Mucosa of stomach (tissue), 1 donor: Measurements from ENCODE around the gene ZNF236.
"Not testable (repeated sequence)": the region's sequence is repeated elsewhere in the genome, so short reads cannot be mapped to it uniquely, and the experiment has no call there.

ENCODE experiments used
- H3K27me3 ChIP-seq: one replicate; pipeline ENCODE4 v1.7.0; 2013; ENCODE audit warnings: mild to moderate bottlenecking, low read length; ENCODE audit not compliant: control insufficient read depth, insufficient read depth
- H3K36me3 ChIP-seq: one replicate; pipeline ENCODE4 v1.7.0; 2013; ENCODE audit warnings: low read length; ENCODE audit not compliant: control insufficient read depth, insufficient read depth
- H3K4me1 ChIP-seq: one replicate; pipeline ENCODE4 v1.7.0; 2013; ENCODE audit warnings: mild to moderate bottlenecking, low read length; ENCODE audit not compliant: control insufficient read depth, insufficient read depth
- H3K4me3 ChIP-seq: one replicate; pipeline ENCODE4 v1.7.0; 2013; ENCODE audit warnings: low read length
- H3K9ac ChIP-seq: one replicate; pipeline ENCODE4 v1.7.0; 2013; ENCODE audit warnings: mild to moderate bottlenecking, low read length, moderate library complexity
- H3K9me3 ChIP-seq: one replicate; pipeline ENCODE4 v1.7.0; 2013; ENCODE audit warnings: mild to moderate bottlenecking, low read length, moderate library complexity; ENCODE audit not compliant: control insufficient read depth
- donor health status: Pancreatic carcinoma.

Gene ZNF236

DNA sequence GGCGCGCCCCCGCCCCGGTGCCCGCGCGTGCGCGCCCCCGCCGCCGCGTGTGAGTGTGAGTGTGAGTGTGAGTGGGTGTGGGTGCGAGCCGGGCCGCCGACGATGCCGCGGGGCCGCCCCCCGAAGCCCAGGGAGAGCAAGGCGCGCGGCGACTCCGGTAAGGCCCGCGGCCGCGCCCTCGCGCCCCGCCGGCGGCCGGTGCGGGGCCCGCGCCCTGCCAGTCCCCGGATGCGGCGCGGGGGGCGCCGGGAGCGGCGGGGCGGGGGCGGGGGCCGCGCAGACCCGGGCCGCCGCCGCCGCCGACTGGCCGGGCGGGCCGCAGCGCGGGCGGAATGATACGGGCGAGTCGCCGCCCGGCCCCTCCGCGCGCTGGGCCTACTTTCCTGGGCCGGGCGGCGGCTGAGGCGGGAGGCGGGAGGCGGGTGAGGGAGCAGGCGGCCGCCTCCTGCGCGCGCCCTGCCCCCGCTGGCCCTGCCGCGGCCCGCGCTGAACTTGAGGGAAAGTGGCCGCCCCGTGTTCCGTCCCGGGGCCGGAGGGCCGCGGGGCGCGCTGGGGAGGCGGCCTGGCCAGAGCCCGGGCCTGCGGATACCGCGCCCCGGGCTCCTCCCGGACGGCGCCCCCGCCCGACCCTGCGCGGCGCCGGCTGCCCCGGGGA lies at the start of gene ZNF236:
TSS of gene ZNF236 (plus strand) at position 52 of the 655 bp plus-strand sequence. CDS start at position 103, 51 bp downstream.
- no peaks in the 10 kb centered on the region for H3K9me3 ChIP-seq

DNA sequence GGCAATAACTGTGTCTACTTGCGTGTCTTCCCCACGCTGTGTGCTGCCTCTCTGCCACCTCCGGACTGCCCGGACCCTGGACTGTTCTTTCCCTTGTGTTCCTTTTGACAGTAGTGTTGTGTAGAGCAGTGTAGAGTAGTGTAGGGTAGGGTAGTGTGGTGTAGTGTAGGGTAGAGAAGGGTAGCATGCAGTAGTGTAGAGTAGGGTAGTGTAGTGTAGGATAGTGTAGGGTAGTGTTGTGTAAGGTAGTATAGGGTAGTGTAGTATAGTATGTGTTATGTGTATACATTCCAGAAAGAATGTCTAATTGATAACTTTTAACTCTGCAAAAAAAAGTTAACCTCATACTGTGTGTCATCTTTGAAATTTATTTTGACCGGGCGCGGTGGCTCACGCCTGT lies 49.7 kb upstream of the ZNF236 start:
- no peaks in the 10 kb centered on the region for H3K27me3 ChIP-seq
- H3K36me3 ChIP-seq: no peaks in the 10 kb centered on the region
- no peaks in the 10 kb centered on the region for H3K4me1 ChIP-seq
- no peaks in the 10 kb centered on the region for H3K9me3 ChIP-seq
- H3K9ac ChIP-seq: no peak overlapping the region
- no peak overlapping the region for H3K4me3 ChIP-seq

More for the DNA sequence above, at the start of gene ZNF236:
- Histone ChIP-seq H3K36me3 (no peaks in the 10 kb centered on the region), H3K9ac (peak within 1 kb of the TSS; percentile 95), H3K27me3 (no peaks in the 10 kb centered on the region), H3K4me3 (peak within 1 kb of the TSS; percentile 85), H3K4me1 (peaks cover 25% of the 10 kb centered on the region)

DNA sequence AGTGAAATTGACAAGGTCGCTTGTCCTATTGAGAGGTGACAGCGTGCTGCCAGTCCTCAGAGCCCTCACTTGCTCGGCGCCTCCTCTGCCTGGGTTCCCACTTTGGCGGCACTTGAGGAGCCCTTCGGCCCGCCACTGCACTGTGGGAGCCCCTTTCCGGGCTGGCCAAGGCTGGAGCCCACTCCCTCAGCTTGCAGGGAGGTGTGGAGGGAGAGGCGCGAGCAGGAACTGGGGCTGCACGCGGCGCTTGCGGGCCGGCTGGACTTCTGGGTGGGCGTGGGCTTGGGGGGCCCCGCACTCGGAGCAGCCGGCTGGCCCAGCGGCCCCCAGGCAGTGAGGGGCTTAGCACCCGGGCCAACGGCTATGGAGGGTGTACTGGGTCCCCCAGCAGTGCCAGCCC lies 45.3 kb upstream of the ZNF236 start:
- not testable (repeated sequence) for H3K4me1 ChIP-seq, H3K36me3 ChIP-seq, H3K9ac ChIP-seq, H3K9me3 ChIP-seq, H3K27me3 ChIP-seq, H3K4me3 ChIP-seq

DNA sequence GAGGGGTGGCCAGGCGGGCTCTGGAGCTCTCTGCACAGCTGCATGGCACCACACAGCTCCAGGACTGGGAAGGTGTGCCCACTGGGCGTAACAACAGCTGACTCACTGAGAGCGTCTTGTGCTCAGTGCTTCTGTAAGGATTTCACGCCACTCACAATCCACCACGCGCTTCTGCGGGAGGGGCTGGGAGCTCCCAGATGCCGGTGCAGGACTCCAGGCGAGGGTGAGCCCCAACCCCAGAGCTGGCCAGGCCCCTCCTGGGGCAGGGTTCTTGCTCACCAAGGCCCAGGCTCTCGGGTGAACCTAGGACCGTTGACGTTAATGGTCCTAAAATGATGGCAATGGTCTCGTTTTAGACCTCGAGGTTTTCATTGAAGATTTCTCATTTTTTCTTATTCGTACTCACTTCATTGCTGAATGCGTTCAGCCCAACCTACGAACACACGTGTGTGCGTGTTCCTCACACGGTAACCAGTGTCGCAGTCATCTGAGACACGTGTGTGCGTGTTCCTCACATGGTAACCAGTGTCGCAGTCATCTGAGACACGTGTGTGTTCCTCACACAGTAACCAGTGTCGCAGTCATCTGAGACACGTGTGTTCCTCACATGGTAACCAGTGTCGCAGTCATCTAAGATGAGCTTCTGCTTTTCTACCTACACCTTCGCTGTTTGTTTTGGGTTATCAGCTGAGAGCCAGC lies 38.4 kb upstream of the ZNF236 start:
- no peaks in the 10 kb centered on the region for H3K9me3 ChIP-seq
- H3K4me1 ChIP-seq: no peaks in the 10 kb centered on the region
- H3K27me3 ChIP-seq: peaks cover 2% of the 10 kb centered on the region
- no peak overlapping the region for H3K9ac ChIP-seq
- no peaks in the 10 kb centered on the region for H3K36me3 ChIP-seq
- H3K4me3 ChIP-seq: no peak overlapping the region

DNA sequence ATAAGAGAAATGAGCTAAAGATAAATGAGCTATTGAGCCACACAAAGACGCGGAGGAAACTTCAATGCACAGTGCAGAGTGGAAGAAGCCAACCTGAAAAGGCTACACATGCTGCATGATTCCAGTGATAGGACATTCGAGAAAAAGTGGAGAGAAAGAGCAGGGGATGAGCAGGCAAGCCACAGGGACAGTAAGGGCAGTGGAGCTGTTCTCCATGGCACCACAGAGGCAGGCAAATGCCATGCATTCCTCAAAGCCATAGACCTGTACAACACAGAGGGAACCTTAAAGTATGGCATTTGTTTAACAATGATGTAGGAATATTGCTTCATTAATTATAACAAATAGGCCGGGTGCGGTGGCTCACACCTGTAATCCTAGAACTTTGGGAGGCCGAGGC lies 36.5 kb upstream of the ZNF236 start:
- H3K9ac ChIP-seq: no peak overlapping the region
- H3K4me1 ChIP-seq: no peaks in the 10 kb centered on the region
- peaks cover 2% of the 10 kb centered on the region for H3K27me3 ChIP-seq
- H3K36me3 ChIP-seq: no peaks in the 10 kb centered on the region
- no peak overlapping the region for H3K4me3 ChIP-seq
- H3K9me3 ChIP-seq: no peaks in the 10 kb centered on the region

DNA sequence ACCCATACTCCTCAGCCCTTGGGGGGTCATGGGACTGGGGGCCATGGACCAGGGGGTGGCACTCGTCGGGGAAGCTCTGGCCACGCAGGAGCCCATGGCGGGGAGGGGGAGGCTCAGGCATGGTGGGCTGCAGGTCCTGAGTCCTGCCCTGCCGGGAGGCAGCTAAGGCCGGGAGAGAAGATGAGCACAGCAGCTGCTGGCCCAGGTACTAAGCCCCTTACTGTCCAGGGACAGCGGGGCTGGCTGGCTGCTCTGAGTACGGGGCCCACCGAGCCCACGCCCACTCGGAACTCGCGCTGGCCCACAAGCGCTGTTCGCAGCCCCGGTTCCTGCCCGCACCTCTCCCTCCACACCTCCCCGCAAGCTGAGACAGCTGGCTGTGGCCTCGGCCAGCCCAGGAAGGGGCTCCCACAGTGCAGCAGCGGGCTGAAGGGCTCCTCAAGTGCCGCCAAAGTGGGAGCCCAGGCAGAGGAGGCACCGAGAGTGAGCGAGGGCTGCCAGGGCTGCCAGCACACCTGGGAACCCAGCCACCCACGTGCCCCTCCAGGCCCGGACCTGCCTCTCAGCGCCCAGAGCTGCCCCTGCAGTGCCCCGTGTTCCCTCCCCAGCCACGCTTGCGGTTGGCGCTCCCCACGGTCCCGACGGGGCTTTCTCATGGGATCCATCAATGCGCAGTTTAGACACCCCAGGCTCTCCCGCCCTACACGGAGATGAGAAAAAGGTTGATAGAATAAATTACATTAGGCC lies 33.6 kb upstream of the ZNF236 start:
- H3K4me1 ChIP-seq: no peaks in the 10 kb centered on the region
- no peak overlapping the region for H3K4me3 ChIP-seq
- no peaks in the 10 kb centered on the region for H3K9me3 ChIP-seq
- H3K27me3 ChIP-seq: peaks cover 2% of the 10 kb centered on the region
- no peak overlapping the region for H3K9ac ChIP-seq
- H3K36me3 ChIP-seq: no peaks in the 10 kb centered on the region

DNA sequence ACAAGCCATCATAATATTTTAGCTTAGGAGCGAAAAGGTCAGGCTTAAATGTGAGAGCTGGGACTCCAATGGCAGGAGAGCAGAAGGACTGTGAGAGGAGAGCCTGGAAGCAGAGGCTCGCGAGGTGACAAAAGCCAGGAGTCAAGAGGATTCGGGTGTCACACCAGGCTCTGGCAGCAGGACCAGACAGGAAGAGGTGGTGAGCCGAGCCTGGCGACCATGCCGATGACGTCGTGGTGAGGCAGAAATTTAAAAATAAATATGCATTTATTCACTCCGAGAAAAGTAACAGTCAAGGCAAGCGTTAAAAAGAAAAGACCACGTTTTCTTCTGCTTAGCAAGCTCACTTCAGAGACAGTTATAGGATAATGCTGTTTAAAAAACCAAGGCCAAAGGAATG lies 31.3 kb upstream of the ZNF236 start:
- Histone ChIP-seq H3K36me3 (no peaks in the 10 kb centered on the region), H3K4me1 (no peaks in the 10 kb centered on the region), H3K9ac (no peak overlapping the region), H3K9me3 (no peaks in the 10 kb centered on the region), H3K27me3 (peaks cover 2% of the 10 kb centered on the region), H3K4me3 (no peak overlapping the region)

DNA sequence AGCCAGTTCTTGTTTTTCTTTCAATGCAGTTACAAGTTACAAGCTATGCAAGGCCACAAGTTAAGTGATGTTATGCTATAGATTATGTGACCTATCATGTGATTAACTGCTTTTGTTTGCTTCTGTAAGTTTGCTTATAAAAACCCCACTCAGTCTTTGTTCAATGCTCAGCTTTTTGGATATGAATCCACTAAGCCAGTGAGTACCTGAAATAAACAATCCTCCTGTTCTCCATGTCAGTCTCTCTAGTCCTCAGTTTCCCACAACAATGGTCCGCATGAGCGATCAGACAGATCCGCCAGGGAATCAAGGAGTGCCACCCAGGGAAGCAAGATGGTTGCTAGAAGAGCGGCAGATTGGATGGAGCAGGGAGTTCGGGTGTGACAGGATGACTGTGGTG lies 30.7 kb upstream of the ZNF236 start:
- H3K36me3 ChIP-seq: no peaks in the 10 kb centered on the region
- H3K9me3 ChIP-seq: no peaks in the 10 kb centered on the region
- no peak overlapping the region for H3K9ac ChIP-seq
- no peaks in the 10 kb centered on the region for H3K4me1 ChIP-seq
- peaks cover 2% of the 10 kb centered on the region for H3K27me3 ChIP-seq
- H3K4me3 ChIP-seq: no peak overlapping the region

DNA sequence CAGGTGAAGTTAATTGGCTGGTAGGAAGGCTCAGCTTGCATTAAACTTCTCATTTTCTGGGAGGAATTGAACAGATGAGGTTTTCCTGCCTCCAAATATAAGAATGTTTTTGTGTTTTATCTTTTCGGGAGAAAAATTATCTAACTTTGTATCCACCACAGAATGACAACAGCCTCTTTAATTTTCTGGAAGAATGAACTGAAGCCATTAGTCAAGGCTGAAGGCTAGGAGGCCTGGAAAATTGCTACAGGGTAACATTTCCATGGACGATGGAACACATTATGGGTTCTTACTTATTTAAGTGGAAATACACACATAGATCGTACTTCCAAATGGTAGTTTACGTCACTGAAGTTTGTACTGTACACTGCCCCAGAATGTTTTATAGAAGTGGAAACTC lies 28.0 kb upstream of the ZNF236 start:
- Histone ChIP-seq H3K4me1 (no peaks in the 10 kb centered on the region), H3K9ac (no peak overlapping the region), H3K27me3 (no peaks in the 10 kb centered on the region), H3K4me3 (no peak overlapping the region), H3K9me3 (no peaks in the 10 kb centered on the region), H3K36me3 (no peaks in the 10 kb centered on the region)

DNA sequence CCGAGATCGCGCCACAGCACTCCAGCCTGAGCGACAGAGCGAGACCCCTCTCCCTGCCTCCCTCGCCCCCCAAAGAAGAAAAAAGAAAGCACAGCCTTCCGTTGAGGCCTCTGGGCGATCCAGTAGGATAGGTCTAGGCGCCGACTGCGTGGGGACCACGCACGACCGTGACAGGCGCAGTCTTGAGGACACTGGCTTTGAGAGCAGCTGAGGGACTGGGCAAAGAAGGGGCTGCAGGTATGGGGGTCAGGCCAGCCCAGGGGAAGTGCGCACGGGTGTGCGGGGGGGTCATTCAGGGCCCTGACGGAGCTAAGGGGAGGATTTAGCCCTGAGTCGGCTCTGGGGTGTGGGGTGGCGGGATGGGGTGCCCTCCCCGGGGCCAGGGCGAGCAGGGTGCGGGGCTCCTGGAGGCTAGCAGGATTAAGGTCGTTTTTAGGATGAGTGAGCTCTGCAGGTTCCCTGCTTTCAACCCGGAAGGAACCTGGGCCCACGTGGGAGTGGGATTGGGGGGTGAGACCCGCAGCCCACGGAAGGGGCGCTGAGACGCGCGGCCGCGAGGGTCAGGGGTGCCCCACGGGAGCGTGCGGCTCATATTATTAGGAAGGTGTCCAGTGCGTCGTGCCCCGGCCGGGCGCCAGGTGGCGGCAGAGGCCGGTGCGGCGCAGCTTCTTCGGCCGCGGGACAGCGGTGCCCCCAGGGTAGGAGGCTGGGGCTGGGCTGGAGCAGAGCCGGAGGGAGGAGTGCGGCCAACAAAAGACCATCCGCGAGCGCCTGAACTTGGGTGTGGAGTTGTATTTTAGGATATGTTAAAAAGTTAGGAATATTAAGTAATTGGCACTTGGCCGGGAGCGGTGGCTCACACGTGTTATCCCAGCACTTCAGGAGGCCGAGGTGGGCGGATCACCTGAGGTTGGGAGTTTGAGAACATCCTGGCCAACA lies 20.5 kb upstream of the ZNF236 start:
- H3K9ac ChIP-seq: peak overlapping the region; percentile 66
- H3K27me3 ChIP-seq: peaks cover 8% of the 10 kb centered on the region
- no peaks in the 10 kb centered on the region for H3K36me3 ChIP-seq
- H3K4me3 ChIP-seq: no peak overlapping the region
- H3K9me3 ChIP-seq: no peaks in the 10 kb centered on the region
- peaks cover 10% of the 10 kb centered on the region for H3K4me1 ChIP-seq

DNA sequence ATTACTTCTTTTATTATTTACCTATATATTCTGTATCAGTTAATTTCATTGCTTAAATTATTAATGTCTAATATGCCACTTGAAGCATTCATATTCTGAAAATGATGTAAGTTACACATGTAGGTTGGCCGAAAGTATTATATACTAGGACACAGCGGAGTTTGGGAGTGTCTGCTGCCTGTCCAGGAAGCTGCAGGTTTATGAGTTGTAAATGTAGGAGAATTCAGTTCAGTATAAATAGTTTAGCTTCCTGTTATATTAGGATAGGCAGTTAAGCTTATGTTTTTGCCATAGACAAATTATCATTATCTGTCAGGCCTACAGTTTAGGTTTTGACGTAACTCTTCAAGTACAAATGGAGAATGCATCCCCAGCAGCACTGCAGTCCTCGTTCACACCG lies 18.9 kb upstream of the ZNF236 start:
- no peaks in the 10 kb centered on the region for H3K36me3 ChIP-seq
- H3K9me3 ChIP-seq: no peaks in the 10 kb centered on the region
- H3K4me1 ChIP-seq: peaks cover 10% of the 10 kb centered on the region
- H3K4me3 ChIP-seq: no peak overlapping the region
- peaks cover 8% of the 10 kb centered on the region for H3K27me3 ChIP-seq
- H3K9ac ChIP-seq: peak overlapping the region; percentile 34
